HepG2 (cell line): ENCODE measurements around the gene UEVLD. TPM values are rescaled to one million over a fixed set of nuclear protein-coding genes. Genes with fewer than 3 reads are reported as not detected.

Experiments used
- ATAC-seq: fragments of 200-7000 bp; cut with Tn5 transposase; 3 replicates; pipeline ENCODE4 v1.9.1; 2020; ENCODE audit warnings: mild to moderate bottlenecking, moderate library complexity
- BruUV-seq: library from RNA; stranded (reverse); fragments of 400-500 nt; replicated peaks from 2 replicates; lab custom pipeline; 2021; lab: Mats Ljungman, UMichigan
- CTCF ChIA-PET: fragments of 300-600 bp; formaldehyde crosslinking; extraction: SDS; loops from one replicate; lab custom pipeline; 2021; ENCODE audit warnings: low total read pairs, inconsistent platforms, low intra/inter-chr PET ratio; lab: Yijun Ruan, JAX
- POLR2A ChIA-PET: fragments of 350-600 bp; sonication (Branson Sonifier 250); formaldehyde crosslinking; loops from one replicate; lab custom pipeline; 2020; ENCODE audit warnings: antibody characterized with exemption, inconsistent platforms; lab: Yijun Ruan, JAX
- DNase-seq: peaks from one replicate; pipeline ENCODE4 v3.0.0-alpha.2; 2015; ENCODE audit warnings: low spot score
- FAIRE-seq: peaks from 3 replicates; lab custom pipeline; 2011; peaks lifted over from hg19 to GRCh38; lab: Jason Lieb, UNC
- H2AFZ ChIP-seq: one replicate; pipeline ENCODE4 v1.6.1; 2011; ENCODE audit warnings: low read length, inconsistent platforms
- H3K27ac ChIP-seq: fragments of 300-600 bp; 3 replicates; pipeline ENCODE4 v1.8.0; 2011; ENCODE audit warnings: mixed run types, mild to moderate bottlenecking, mixed read lengths, low read length, inconsistent platforms; ENCODE audit not compliant: insufficient read depth; ENCODE audit errors: extremely low read length
- H3K27me3 ChIP-seq, 2 experiments: fragments of 200-600 bp in 1 of 2; 2 replicates in 1 of 2; 3 replicates in 1 of 2; pipeline versions ENCODE4 v1.6.0 to v1.8.0; 2011; ENCODE audit warnings: low read length in 2 of 2, mild to moderate bottlenecking in 2 of 2, moderate library complexity in 2 of 2, inconsistent platforms in 1 of 2; ENCODE audit not compliant: insufficient read depth in 2 of 2, control insufficient read depth in 1 of 2
- H3K36me3 ChIP-seq, 2 experiments: fragments of 200-600 bp in 1 of 2; replicated peaks in 1 of 2; 2 replicates in 1 of 2; 3 replicates in 1 of 2; pipeline versions ENCODE4 v1.5.1 to v1.8.0; 2011; ENCODE audit warnings: low read length in 2 of 2, inconsistent platforms in 1 of 2; ENCODE audit not compliant: insufficient read depth in 2 of 2, control insufficient read depth in 1 of 2
- H3K4me1 ChIP-seq: 2 replicates; pipeline ENCODE4 v1.5.1; 2012; ENCODE audit warnings: low read length, inconsistent platforms; ENCODE audit not compliant: insufficient read depth
- H3K4me2 ChIP-seq: 2 replicates; pipeline ENCODE4 v1.6.0; 2011; ENCODE audit warnings: low read depth, low read length, inconsistent platforms
- H3K4me3 ChIP-seq, 3 experiments: fragments of 200-600 bp in 1 of 3; sonication (generic), shearing (Covaris generic) in 1 of 3; replicated peaks in 1 of 3; 2 replicates each; pipeline ENCODE4 v1.5.1; 2011 to 2016; ENCODE audit warnings: low read length in 3 of 3, inconsistent platforms in 2 of 3, low read depth in 2 of 3, mild to moderate bottlenecking in 2 of 3, control low read depth in 1 of 3, mixed read lengths in 1 of 3; ENCODE audit not compliant: insufficient read depth in 1 of 3
- H3K79me2 ChIP-seq: one replicate; pipeline ENCODE4 v1.6.1; 2011; ENCODE audit warnings: low read length, inconsistent platforms; ENCODE audit not compliant: insufficient read depth
- H3K9ac ChIP-seq: 2 replicates; pipeline ENCODE4 v1.6.0; 2011; ENCODE audit warnings: mild to moderate bottlenecking, low read depth, low read length, inconsistent platforms; ENCODE audit not compliant: insufficient read depth
- H3K9me3 ChIP-seq: 2 replicates; pipeline ENCODE4 v1.5.1; 2012; ENCODE audit warnings: mild to moderate bottlenecking, low read length
- H4K20me1 ChIP-seq: 2 replicates; pipeline ENCODE4 v1.6.0; 2011; ENCODE audit warnings: inconsistent platforms, mild to moderate bottlenecking, low read length, moderate library complexity; ENCODE audit not compliant: insufficient read depth
- AGO2 ChIP-seq: fragments of 200-400 bp; formaldehyde crosslinking; optimal IDR thresholded peaks from 2 replicates; pipeline ENCODE3; 2017; ENCODE audit warnings: mild to moderate bottlenecking, low read depth, low read length, moderate library complexity
- ARID5B ChIP-seq: IDR thresholded peaks from 2 replicates; pipeline ENCODE4 v1.4.0; 2020; ENCODE audit warnings: mild to moderate bottlenecking, missing genetic modification reagents
- FOXA1 ChIP-seq, 2 experiments: fragments of 450-650 bp in 1 of 2; sonication (generic) in 1 of 2; formaldehyde crosslinking in 1 of 2; IDR thresholded peaks; 2 replicates each; pipeline versions ENCODE4 v1.4.0 to v1.6.1; 2016 to 2020; ENCODE audit warnings: missing genetic modification reagents in 1 of 2
- FOXA3 ChIP-seq: IDR thresholded peaks from 2 replicates; pipeline ENCODE4 v1.6.1; 2016; ENCODE audit warnings: missing genetic modification reagents, missing compliant biosample characterization
- FOXP1 ChIP-seq, 2 experiments: fragments of 450-650 bp in 1 of 2; IDR thresholded peaks; 2 replicates each; pipeline ENCODE4 v1.6.1; 2017 to 2018; ENCODE audit warnings: antibody characterized with exemption in 1 of 2
- FOXP4 ChIP-seq: sonication (generic); formaldehyde crosslinking; IDR thresholded peaks from 2 replicates; pipeline ENCODE4 v1.4.0; 2020; ENCODE audit warnings: missing genetic modification reagents
- GATAD2A ChIP-seq: IDR thresholded peaks from 2 replicates; pipeline ENCODE4 v1.6.1; 2016
- MEIS1 ChIP-seq: sonication (generic); formaldehyde crosslinking; IDR thresholded peaks from 2 replicates; pipeline ENCODE4 v1.9.0; 2021; ENCODE audit warnings: mild to moderate bottlenecking, missing genetic modification reagents, moderate library complexity, borderline replicate concordance
- MIER2 ChIP-seq: IDR thresholded peaks from 2 replicates; pipeline ENCODE4 v1.6.1; 2016; ENCODE audit warnings: missing biosample characterization, missing genetic modification reagents
- MXD4 ChIP-seq: IDR thresholded peaks from 2 replicates; pipeline ENCODE4 v1.6.1; 2016; ENCODE audit warnings: mild to moderate bottlenecking, missing biosample characterization, missing genetic modification reagents
- NFRKB ChIP-seq: fragments of 450-650 bp; IDR thresholded peaks from 2 replicates; pipeline ENCODE4 v1.6.1; 2017
- PRDM15 ChIP-seq: sonication (generic); formaldehyde crosslinking; IDR thresholded peaks from 2 replicates; pipeline ENCODE4 v1.4.0; 2020; ENCODE audit warnings: missing genetic modification reagents
- SCMH1 ChIP-seq: sonication (generic); formaldehyde crosslinking; IDR thresholded peaks from 2 replicates; pipeline ENCODE4 v1.9.0; 2021; ENCODE audit warnings: missing genetic modification reagents, mild to moderate bottlenecking, borderline replicate concordance
- SYNCRIP ChIP-seq: fragments of 200-400 bp; formaldehyde crosslinking; IDR thresholded peaks from 2 replicates; pipeline ENCODE4 v1.6.1; 2018; ENCODE audit warnings: mild to moderate bottlenecking, low read depth, low read length; ENCODE audit not compliant: insufficient read depth
- ZNF468 ChIP-seq: sonication (generic); formaldehyde crosslinking; IDR thresholded peaks from 2 replicates; pipeline ENCODE4 v1.8.0; 2022; ENCODE audit warnings: mild to moderate bottlenecking, moderate library complexity, missing genetic modification reagents
- ZNF496 ChIP-seq: sonication (generic); formaldehyde crosslinking; IDR thresholded peaks from 2 replicates; pipeline ENCODE4 v1.8.1; 2023; ENCODE audit warnings: mild to moderate bottlenecking, moderate library complexity, missing genetic modification reagents; ENCODE audit not compliant: insufficient replicate concordance
- ZNF564 ChIP-seq: sonication (generic); formaldehyde crosslinking; IDR thresholded peaks from 2 replicates; pipeline ENCODE4 v1.8.1; 2023; ENCODE audit warnings: mild to moderate bottlenecking, missing genetic modification reagents
- WGBS: methylation state at CpG from one replicate; pipeline ENCODE4 v1.1.6; 2017; ENCODE audit warnings: low lambda C conversion rate; 5-methylcytosine and 5-hydroxymethylcytosine counted together
- in situ Hi-C: cut with HindIII; loops from 2 replicates; pipeline ENCODE4 v1.10.0; 2017; ENCODE audit warnings: low pct_unique_long_range_greater_than_20kb; ENCODE audit not compliant: extremely low pct_ligation_motif_present
- intact Hi-C: fragments of 100-400 bp; cut with micrococcal nuclease; formaldehyde crosslinking; loops from one replicate; pipeline ENCODE4 v1.10.0; 2022; ENCODE audit not compliant: unreplicated experiment
- polyA plus RNA-seq, 8 experiments: library from polyadenylated mRNA; depleted of rRNA in 3 of 8; stranded (reverse) in 7 of 8; unstranded in 1 of 8; fragments of >200 nt; fragmentation: Illumina TruSeq in 4 of 8; extraction: Trizol in 4 of 8; gene quantifications; 2 replicates each; pipeline versions ENCODE4 v1.2.1 to v1.2.3, GENCODE V29; 2011 to 2016; ENCODE audit warnings: low read depth in 4 of 8, missing spikeins in 1 of 8, mixed read lengths in 1 of 8; ENCODE audit not compliant: insufficient read depth in 1 of 8
- total RNA-seq, 5 experiments: library from RNA; depleted of rRNA; stranded (reverse); fragments of >200 nt; fragmentation: Illumina TruSeq; extraction: Trizol; gene quantifications; 2 replicates each; pipeline ENCODE4 v1.2.3, GENCODE V29; 2016; ENCODE audit warnings: low read depth in 1 of 5

Gene UEVLD
- total and polyA plus RNA-seq, 2 of the 13 experiments (the other 11 are each of a cell fraction or from before 2014, with no cell fraction given): 5.7 to 13.7 TPM

GRCh38 chr11:18575361-18575760 lies 13.2 kb downstream of the UEVLD start:
- peaks cover under 1 to 5% of the 10 kb centered on the region in 2 experiments; a peak in 4 of 5 replicates for H3K36me3 ChIP-seq
- ATAC-seq (no peak), FAIRE-seq (no peak), DNase-seq (no peak)
- H3K4me3 ChIP-seq: no peak overlapping the region
- intact Hi-C loops: no loop called here
- WGBS: 13% methylated on average over 1 of the region's 1 CpG
- no peak overlapping the region for H3K9ac ChIP-seq
- H3K9me3 ChIP-seq: no peaks in the 10 kb centered on the region
- H3K79me2 ChIP-seq: no peaks in the 10 kb centered on the region
- H3K4me2 ChIP-seq: no peak overlapping the region
- H4K20me1 ChIP-seq: no peaks in the 10 kb centered on the region
- H3K27me3 ChIP-seq: no peaks in the 10 kb centered on the region
- H2AFZ ChIP-seq: no peak overlapping the region
- in situ Hi-C loops: no loop called here
- H3K4me1 ChIP-seq: peaks cover 64% of the 10 kb centered on the region
- ChIA-PET POLR2A (no interaction called here), CTCF (no interaction called here)
- H3K27ac ChIP-seq: no peak overlapping the region
- BruUV-seq: no TSS peak
- TF ChIP-seq GATAD2A (CRISPR knock-in tag) (0 out of 2 replicates have a peak, but pooled peaks have one; percentile 16), ZNF564 (no peak), ZNF496 (CRISPR knock-in tag) (no peak), MXD4 (CRISPR knock-in tag) (no peak), ZNF468 (CRISPR knock-in tag) (no peak), PRDM15 (CRISPR knock-in tag) (no peak), ARID5B (CRISPR knock-in tag) (0 out of 2 replicates have a peak, but pooled peaks have one; percentile 14), FOXP4 (CRISPR knock-in tag) (no peak), MEIS1 (CRISPR knock-in tag) (no peak), MIER2 (CRISPR knock-in tag) (no peak), SYNCRIP (no peak), FOXA3 (CRISPR knock-in tag) (peak; percentile 65), SCMH1 (CRISPR knock-in tag) (no peak), AGO2 (no peak), FOXA1 (IDR thresholded peaks at IDR 0.05) (0 out of 2 replicates have a peak, but pooled peaks have one; percentile 45), FOXA1 (CRISPR knock-in tag; IDR thresholded peaks at IDR 0.05) (peak; percentile 40), FOXP1 (IDR thresholded peaks at IDR 0.05) (no peak), FOXP1 (CRISPR knock-in tag; IDR thresholded peaks at IDR 0.05) (peak; percentile 75), NFRKB (no peak)
